Astrocyte of the cerebellum (primary cell): ENCODE results near the gene CCDC121.

Source experiments
- DNase-seq: peaks from one replicate; pipeline ENCODE4 v3.0.0-alpha.2; 2011; ENCODE audit warnings: low read depth
- H3K4me3 ChIP-seq: 2 replicates; pipeline ENCODE4 v1.5.1; 2011; ENCODE audit warnings: mild to moderate bottlenecking, low read depth, low read length, moderate library complexity
- in situ Hi-C: cut with HindIII; loops from 2 replicates; pipeline ENCODE4 v1.10.0; 2017; ENCODE audit warnings: low sequenced_read_pairs
- TF ChIP-seq, protein P1 (sequence below): IDR thresholded peaks from 2 replicates; pipeline ENCODE4 v1.5.1; 2012; ENCODE audit warnings: low read length, low read depth, moderate library complexity, mild to moderate bottlenecking; ENCODE audit errors: missing control alignments

Gene CCDC121

DNA sequence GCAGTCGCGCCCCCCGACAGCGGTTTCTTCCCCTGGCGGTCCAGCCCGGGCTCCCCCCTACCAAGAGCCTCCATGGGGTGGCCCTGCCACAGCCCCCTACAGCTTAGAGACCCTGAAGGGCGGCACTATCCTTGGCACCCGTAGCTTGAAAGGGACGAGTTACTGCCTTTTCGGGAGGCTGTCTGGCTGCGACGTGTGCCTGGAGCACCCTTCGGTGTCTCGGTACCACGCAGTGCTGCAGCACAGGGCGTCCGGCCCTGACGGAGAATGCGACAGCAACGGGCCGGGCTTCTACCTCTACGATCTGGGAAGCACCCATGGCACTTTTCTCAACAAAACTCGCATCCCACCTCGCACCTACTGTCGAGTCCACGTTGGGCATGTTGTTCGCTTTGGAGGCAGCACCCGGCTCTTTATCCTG is 35.4 kb upstream of the CCDC121 start:
- in situ Hi-C loops = no loop called here
- peak overlapping the region; percentile 95 for H3K4me3 ChIP-seq
- no peak for DNase-seq
- TF ChIP-seq, protein P1, sequence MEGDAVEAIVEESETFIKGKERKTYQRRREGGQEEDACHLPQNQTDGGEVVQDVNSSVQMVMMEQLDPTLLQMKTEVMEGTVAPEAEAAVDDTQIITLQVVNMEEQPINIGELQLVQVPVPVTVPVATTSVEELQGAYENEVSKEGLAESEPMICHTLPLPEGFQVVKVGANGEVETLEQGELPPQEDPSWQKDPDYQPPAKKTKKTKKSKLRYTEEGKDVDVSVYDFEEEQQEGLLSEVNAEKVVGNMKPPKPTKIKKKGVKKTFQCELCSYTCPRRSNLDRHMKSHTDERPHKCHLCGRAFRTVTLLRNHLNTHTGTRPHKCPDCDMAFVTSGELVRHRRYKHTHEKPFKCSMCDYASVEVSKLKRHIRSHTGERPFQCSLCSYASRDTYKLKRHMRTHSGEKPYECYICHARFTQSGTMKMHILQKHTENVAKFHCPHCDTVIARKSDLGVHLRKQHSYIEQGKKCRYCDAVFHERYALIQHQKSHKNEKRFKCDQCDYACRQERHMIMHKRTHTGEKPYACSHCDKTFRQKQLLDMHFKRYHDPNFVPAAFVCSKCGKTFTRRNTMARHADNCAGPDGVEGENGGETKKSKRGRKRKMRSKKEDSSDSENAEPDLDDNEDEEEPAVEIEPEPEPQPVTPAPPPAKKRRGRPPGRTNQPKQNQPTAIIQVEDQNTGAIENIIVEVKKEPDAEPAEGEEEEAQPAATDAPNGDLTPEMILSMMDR = no peak

DNA sequence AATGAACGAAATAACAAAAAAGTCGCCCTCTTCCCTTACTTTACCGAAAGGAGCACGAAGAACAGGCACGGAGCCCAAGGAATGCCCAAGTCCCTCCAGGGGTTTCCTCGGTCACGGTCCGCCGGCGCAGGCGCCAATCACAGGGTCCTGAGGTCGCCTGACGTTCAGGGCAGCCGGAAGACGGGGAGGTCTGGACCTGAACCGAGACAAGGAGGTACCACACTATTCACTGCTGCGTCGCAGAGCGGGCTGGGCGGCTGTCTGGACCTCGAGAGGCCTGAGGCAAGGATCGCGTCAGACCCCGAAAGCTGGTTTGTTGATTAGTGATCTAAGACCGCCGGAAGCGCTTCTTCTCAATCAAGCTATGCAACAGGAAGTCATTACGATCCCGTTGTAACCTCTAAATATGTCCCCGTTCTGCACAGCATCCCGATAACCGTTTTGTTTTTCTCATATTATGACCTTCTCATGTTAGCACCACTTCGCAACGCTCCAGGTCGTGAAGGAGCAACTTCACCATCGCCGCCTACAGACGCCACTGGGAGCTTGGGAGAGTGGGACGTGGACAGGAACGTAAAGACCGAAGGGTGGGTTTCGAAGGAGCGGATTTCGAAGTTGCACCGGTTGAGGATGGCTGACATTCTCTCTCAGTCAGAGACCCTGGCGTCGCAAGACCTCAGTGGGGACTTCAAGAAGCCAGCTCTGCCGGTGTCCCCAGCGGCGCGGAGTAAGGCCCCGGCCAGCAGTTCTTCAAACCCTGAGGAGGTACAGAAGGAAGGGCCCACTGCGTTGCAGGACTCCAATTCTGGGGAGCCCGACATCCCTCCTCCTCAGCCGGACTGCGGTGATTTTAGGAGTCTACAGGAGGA is 34.7 kb upstream of the CCDC121 start, which contains the start of the genes SLC4A1AP and SUPT7L:
Gene SLC4A1AP (plus strand): TSS at position 605 of the 869 bp plus-strand sequence. CDS start 26 bp downstream, at position 631.
Gene SUPT7L (minus strand): TSS at position 330 of the 869 bp plus-strand sequence. CDS start 1,422 bp downstream, outside the sequence.
- peak; percentile 75 for DNase-seq
- TF ChIP-seq, protein P1 = no peak
- peak within 1 kb of the TSS; percentile 95 for H3K4me3 ChIP-seq

DNA sequence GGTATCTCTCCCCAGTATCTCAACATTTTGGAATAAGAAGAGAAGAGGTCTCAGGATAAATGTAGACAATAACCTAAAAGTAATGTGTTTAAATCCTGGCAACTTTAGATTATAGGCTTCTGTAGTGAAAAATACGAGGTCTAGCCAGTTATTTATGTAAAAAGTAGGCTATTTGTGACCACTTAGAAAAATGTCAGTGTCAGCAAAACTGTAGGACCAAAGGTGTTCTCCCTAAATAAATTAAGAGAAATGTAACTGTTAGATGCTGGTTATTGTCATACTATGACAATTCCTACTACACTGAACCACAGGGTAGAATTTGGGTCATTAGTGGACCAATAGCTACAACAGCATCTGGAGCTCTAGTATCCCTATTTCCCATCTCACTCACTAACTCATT is 32.6 kb upstream of the CCDC121 start:
- DNase-seq = no peak
- in situ Hi-C loops = no loop called here
- no peak overlapping the region for H3K4me3 ChIP-seq
- TF ChIP-seq, protein P1 = no peak

More for the DNA sequence above, 34.7 kb upstream of the CCDC121 start, which contains the start of the genes SLC4A1AP and SUPT7L:
- in situ Hi-C loops = no loop called here

DNA sequence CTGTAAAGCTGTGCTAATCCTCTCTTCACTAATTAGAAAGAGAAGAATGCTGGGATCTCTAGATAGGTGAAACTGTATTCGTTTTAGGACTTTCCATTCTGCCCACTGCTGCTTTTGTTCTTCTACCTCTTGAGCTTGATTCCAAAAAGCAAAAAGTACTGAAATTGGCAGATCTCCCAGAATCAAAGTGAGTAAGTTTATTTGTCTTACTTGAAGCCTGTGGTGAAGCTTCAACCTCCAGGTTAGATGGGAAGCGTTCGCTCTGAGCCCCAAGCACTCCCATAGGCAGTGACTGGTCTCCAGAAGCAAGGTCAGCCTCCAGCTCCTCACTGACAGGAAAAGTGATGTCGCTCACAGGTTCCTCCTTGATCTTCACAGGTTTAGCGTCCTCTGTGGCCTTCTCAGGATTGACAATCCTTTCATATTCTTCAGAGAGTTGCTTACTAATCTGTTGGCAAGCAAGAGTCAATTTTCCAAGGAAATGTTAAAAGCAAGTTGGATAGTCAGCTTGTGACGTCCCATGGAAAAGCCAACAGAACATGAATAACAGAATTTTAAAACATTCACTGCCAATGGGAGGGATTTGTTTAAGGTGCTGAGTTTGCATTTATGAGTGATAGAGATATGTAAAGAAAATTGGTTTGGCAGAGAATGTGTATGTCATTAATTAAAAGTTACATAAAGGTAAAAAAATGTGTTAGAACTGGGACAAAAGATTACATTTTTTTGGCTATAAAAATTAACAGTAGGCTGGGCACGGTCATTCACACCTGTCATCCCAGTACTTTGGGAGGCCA is 26.5 kb upstream of the CCDC121 start:
- DNase-seq = peak; percentile 90
- in situ Hi-C loops = no loop called here
- TF ChIP-seq, protein P1 = no peak
- H3K4me3 ChIP-seq = no peak overlapping the region

DNA sequence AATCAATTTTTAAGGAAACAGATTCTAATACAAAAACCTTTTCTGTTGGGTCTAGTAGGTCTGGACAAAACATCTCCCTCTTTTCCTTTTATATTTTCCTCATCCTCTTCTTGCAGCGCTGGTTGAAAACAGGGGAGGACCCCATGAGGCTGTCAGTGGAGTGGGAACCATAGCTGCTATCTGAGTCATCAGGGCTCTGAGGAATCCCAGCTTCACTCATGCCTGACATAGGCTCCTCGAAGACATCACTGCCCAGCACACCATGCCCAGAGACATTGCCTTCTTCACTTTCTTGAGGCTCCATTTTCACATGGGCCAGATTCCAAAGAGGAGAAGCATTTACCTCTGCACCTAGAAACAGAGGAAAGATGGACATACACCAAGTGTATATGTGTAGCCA is 24.6 kb upstream of the CCDC121 start:
- in situ Hi-C loops = no loop called here
- TF ChIP-seq, protein P1 = no peak
- no peak overlapping the region for H3K4me3 ChIP-seq
- no peak for DNase-seq

DNA sequence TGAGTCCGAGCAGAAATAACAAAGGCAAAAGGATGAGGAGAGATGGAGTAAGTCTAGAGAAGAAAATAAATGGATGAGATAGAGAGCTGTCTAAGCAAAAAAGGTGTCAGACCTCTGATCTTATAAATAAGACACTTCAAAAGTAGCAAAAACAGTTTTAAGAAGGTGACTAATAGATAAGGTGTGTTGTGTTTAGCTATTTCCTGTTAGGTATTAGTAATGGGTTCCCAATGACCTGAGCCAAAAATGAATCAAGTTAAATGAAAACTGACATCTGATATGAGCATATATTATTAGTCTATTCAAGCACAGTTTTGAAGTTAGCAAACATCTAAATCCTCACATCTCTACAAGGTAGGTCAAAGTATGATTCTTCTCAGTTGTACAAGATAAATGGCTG is 24.0 kb upstream of the CCDC121 start:
- DNase-seq = no peak
- no peak overlapping the region for H3K4me3 ChIP-seq
- in situ Hi-C loops = no loop called here
- TF ChIP-seq, protein P1 = no peak
